HG03520 (cell line): ENCODE data around the gene GJB5.

ENCODE experiments used
- ATAC-seq: cut with Tn5 transposase; IDR thresholded peaks from one replicate; pipeline ENCODE4 v1.9.1; 2021; ENCODE audit warnings: mild to moderate bottlenecking, moderate library complexity; ENCODE audit not compliant: unreplicated experiment

GJB5 gene

DNA sequence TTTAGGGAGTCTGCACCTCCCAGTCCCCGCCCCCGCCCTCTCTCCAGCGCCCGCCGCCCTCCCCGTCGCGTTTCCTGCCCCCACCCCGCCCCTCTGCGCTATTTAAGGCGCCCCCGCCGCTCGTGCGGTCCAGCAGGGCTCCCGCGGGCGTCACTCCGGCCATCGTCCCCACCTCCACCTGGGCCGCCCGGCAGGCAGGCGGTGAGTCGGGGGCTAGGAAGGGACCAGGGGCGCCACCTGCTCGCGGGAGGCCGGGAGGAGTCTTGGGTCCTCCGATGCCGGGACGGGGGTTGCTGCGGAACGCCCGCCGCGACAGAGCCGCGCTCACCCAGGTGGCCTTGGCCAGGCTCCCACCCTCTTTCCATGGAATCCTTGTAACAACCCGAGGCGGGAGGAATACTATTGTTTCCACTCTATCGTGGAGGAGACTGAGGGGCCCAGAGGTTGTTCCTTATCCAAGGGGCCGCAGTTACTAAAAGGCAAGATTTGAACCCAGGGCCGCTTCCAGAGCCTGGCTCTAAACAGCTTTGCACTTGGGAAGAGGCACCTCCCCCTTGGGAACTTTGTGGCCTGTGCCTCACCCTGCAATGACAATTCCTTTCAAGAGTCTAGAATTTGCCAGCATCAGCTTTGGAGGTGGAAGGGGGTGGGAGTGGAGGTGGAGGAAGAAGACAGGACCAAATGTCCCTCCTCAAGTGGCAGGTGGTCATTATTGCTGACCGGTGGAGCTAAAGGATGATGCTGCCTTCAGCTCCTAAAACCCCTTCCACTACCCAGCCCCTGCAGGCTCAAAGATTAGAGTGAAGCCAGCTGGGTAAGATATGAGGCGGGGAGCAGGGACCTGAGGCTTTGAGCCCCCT is 38.3 kb downstream of the GJB5 start, which contains the start of gene GJA4:
Gene GJA4 (plus strand): TSS at position 132 of the 860 bp plus-strand sequence. CDS start 1,215 bp downstream, outside the sequence.
- no peak for ATAC-seq

DNA sequence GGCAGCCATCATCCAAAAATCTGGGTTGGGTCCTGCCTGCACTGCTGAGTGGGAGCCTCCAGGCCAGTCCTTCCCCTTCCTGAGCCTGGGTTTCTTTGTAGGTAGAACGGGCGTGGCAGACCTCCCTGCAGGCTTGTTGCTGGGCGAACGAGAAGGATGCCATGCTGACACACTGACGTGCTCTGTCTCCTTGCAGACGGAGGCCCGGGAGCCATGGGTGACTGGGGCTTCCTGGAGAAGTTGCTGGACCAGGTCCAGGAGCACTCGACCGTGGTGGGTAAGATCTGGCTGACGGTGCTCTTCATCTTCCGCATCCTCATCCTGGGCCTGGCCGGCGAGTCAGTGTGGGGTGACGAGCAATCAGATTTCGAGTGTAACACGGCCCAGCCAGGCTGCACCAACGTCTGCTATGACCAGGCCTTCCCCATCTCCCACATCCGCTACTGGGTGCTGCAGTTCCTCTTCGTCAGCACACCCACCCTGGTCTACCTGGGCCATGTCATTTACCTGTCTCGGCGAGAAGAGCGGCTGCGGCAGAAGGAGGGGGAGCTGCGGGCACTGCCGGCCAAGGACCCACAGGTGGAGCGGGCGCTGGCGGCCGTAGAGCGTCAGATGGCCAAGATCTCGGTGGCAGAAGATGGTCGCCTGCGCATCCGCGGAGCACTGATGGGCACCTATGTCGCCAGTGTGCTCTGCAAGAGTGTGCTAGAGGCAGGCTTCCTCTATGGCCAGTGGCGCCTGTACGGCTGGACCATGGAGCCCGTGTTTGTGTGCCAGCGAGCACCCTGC is 39.3 kb downstream of the GJB5 start:
- ATAC-seq: no peak

DNA sequence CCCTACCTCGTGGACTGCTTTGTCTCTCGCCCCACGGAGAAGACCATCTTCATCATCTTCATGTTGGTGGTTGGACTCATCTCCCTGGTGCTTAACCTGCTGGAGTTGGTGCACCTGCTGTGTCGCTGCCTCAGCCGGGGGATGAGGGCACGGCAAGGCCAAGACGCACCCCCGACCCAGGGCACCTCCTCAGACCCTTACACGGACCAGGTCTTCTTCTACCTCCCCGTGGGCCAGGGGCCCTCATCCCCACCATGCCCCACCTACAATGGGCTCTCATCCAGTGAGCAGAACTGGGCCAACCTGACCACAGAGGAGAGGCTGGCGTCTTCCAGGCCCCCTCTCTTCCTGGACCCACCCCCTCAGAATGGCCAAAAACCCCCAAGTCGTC is 39.9 kb downstream of the GJB5 start:
- ATAC-seq: no peak

DNA sequence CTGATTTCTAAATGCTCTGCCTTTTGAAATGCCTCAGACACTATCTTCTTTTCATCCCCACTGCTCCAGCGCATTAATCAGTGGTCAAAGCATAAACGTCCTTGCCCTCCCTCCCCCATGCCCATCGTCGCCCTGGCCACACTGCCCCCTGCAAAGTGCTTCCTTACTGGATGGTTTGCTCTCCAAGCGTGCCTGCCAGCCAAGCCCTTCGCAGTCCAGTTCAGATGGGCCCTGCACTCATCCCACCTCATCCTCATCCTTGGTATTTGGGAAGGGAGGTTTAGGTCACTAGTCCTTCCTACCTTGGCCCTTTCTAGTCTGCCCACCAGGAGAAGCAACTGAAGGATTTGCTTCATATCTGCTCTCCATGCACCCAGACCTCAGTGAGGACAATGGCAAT is 41.1 kb downstream of the GJB5 start:
- no peak for ATAC-seq

DNA sequence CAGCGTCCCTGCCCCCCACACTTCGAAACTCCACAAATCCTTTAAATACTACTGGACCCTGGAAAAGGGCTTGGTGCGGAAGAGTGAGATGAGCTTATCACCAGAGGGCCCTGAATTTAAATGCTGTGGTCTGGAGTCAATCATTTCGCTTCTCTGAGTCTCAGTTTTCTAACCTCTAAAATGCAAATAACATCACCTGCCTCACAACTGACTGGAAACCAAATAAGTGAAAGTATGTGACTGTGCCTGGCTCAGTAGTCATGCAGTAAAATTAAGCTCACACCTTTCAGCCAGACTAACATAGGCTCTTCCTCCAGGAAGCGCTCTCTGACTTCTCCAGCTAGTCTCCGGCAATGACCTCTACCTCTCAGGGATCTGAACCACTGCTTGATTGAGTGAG is 42.1 kb downstream of the GJB5 start:
- no peak for ATAC-seq

DNA sequence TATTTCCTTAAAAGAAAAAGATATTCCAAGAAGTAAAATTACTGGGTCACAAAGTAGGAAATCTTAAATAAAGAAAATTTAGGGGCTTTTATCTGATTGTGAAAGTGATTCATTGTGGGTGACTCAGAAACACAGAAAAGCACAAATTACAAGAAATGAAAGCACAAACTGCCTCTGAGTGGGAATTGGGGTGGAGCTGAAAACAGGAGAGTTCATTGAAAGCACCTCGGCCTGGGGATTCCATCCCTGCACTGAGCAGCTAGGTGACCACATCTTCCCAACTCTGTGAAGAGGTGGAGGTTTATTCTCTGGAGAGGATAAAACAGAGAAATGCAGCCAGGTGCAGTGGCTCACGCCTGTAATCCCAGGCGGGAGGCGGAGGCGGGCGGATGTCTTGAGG is 45.4 kb downstream of the GJB5 start:
- ATAC-seq: no peak

DNA sequence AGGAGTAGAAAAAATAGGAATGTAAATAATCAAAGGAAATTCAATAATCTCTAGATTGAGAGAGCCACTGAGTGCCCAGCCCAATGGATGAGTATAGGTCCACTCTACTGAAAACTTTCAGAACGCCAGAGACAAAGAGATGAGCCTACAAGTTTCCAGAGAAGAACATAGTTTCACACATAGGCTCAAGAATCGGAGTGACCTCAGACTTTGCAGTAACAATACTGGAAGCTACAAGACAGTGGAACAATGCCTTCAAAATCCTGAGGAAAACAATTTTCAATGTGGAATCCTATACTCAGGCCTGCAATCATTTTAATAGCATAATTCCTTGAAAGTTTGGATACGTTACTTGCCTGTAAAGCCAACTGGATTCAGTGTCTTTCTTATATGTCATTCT is 48.9 kb downstream of the GJB5 start:
- ATAC-seq: no peak

DNA sequence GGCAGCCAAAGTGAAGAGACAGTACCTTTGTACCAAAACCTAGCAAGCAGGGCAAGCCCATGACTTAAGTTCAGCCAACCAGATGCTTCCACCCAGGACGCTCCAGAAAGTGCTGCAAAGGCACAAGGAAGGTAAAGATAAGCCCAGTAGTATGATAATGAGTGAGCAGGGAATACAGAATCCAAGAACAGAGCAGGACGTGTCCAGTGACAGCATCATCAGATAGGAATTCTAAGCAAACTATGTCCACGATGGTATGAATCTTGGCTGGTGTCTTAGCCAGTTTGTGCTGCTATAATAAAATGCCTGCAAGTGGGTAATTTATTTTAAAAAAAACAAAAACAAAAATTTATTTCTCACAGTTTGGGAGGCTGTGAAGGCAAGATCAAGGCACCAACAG is 51.5 kb downstream of the GJB5 start:
- ATAC-seq: no peak
